Skeletal muscle satellite cell (primary cell): ENCODE results near the gene DUSP22.
"Not testable (repeated sequence)": the region's sequence is repeated elsewhere in the genome, so short reads cannot be mapped to it uniquely, and the experiment has no call there.

Source experiments
- H3K27me3 ChIP-seq: 2 replicates; pipeline ENCODE4 v1.7.0; 2013; ENCODE audit warnings: low read length; ENCODE audit not compliant: control insufficient read depth, insufficient read depth
- H3K36me3 ChIP-seq: 2 replicates; pipeline ENCODE4 v1.7.0; 2013; ENCODE audit warnings: mild to moderate bottlenecking, control low read depth, low read length; ENCODE audit not compliant: insufficient read depth
- H3K4me1 ChIP-seq: 2 replicates; pipeline ENCODE4 v1.7.0; 2013; ENCODE audit warnings: low read length; ENCODE audit not compliant: control insufficient read depth, insufficient read depth
- H3K4me2 ChIP-seq: 2 replicates; pipeline ENCODE4 v1.7.0; 2013; ENCODE audit warnings: mild to moderate bottlenecking, low read length
- H3K4me3 ChIP-seq: 2 replicates; pipeline ENCODE4 v1.7.0; 2013; ENCODE audit warnings: low read length
- H3K9ac ChIP-seq: 2 replicates; pipeline ENCODE4 v1.7.0; 2013; ENCODE audit warnings: mild to moderate bottlenecking, low read depth, low read length, moderate library complexity
- H3K9me3 ChIP-seq: replicated peaks from 2 replicates; pipeline ENCODE4 v1.7.0; 2013; ENCODE audit warnings: mild to moderate bottlenecking, control low read depth, low read length

The DUSP22 gene

GRCh38 chr6:370555-370954 is 78.3 kb downstream of the DUSP22 start:
- Histone ChIP-seq H3K27me3 (peaks cover 39% of the 10 kb centered on the region), H3K36me3 (no peaks in the 10 kb centered on the region), H3K9me3 (no peaks in the 10 kb centered on the region), H3K4me2 (no peak overlapping the region), H3K9ac (no peak overlapping the region), H3K4me3 (no peak overlapping the region), H3K4me1 (no peaks in the 10 kb centered on the region)

DNA sequence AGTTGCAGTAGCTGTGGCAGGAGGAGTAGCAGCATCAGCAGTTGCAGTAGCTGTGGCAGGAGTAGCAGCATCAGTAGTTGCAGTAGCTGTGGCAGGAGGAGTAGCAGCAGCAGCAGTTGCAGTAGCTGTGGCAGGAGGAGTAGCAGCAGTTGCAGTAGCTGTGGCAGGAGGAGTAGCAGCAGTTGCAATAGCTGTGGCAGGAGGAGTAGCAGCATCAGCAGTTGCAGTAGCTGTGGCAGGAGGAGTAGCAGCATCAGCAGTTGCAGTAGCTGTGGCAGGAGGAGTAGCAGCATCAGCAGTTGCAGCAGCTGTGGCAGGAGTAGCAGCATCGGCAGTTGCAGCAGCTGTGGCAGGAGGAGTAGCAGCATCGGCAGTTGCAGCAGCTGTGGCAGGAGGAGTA is 79.6 kb downstream of the DUSP22 start:
- peaks cover 34% of the 10 kb centered on the region for H3K27me3 ChIP-seq
- not testable (repeated sequence) for H3K36me3 ChIP-seq, H3K9me3 ChIP-seq, H3K4me2 ChIP-seq, H3K9ac ChIP-seq, H3K4me1 ChIP-seq, H3K4me3 ChIP-seq

DNA sequence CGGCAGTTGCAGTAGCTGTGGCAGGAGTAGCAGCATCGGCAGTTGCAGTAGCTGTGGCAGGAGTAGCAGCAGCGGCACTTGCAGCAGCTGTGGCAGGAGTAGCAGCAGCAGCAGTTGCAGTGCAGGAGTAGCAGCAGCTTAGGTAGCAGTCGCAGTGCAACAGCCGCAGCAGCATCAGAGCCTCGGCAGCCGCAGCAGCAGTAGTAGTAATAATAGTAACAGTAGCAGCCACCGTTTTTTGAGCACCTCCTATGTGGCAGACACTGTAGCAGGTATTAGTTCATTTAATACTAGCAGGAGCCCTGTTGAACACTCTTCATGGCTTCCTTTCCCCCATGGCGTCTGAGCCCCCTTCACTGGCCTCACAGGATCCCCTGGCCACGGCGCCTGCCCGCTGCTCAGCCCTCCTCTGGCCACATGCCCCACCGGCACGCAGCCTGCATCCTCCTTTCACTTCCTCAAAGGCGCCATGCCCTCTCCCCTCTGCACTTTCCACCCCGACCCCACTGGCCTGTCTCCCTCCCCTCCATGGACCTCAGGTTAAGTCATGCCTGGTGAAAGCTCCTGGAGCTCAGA is 80.1 kb downstream of the DUSP22 start:
- H3K4me2 ChIP-seq = no peak overlapping the region
- no peaks in the 10 kb centered on the region for H3K4me1 ChIP-seq
- H3K4me3 ChIP-seq = no peak overlapping the region
- no peaks in the 10 kb centered on the region for H3K9me3 ChIP-seq
- no peaks in the 10 kb centered on the region for H3K36me3 ChIP-seq
- no peak overlapping the region for H3K9ac ChIP-seq
- H3K27me3 ChIP-seq = peaks cover 33% of the 10 kb centered on the region

DNA sequence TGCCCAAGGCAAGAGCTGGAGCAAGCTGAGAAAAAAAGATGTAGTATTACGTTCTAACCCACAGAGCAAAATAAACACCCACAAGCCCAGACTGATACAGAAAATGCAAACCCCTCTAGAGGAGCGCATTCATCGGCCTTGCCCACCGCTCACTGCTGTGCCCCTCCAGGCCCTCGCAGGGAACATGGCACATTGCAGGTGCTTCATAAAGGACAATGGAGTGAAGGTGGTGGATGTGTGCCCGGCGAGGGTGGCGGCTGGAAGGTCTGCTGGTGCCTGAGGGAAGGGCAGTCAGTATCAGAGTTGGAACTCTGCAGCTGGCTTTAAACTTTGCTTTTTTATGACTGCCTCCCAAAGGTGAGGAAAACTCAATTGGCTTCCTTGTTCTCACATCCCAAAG is 80.7 kb downstream of the DUSP22 start:
- Histone ChIP-seq H3K9me3 (no peaks in the 10 kb centered on the region), H3K9ac (no peak overlapping the region), H3K4me3 (no peak overlapping the region), H3K4me1 (no peaks in the 10 kb centered on the region), H3K36me3 (no peaks in the 10 kb centered on the region), H3K27me3 (peaks cover 28% of the 10 kb centered on the region), H3K4me2 (no peak overlapping the region)

DNA sequence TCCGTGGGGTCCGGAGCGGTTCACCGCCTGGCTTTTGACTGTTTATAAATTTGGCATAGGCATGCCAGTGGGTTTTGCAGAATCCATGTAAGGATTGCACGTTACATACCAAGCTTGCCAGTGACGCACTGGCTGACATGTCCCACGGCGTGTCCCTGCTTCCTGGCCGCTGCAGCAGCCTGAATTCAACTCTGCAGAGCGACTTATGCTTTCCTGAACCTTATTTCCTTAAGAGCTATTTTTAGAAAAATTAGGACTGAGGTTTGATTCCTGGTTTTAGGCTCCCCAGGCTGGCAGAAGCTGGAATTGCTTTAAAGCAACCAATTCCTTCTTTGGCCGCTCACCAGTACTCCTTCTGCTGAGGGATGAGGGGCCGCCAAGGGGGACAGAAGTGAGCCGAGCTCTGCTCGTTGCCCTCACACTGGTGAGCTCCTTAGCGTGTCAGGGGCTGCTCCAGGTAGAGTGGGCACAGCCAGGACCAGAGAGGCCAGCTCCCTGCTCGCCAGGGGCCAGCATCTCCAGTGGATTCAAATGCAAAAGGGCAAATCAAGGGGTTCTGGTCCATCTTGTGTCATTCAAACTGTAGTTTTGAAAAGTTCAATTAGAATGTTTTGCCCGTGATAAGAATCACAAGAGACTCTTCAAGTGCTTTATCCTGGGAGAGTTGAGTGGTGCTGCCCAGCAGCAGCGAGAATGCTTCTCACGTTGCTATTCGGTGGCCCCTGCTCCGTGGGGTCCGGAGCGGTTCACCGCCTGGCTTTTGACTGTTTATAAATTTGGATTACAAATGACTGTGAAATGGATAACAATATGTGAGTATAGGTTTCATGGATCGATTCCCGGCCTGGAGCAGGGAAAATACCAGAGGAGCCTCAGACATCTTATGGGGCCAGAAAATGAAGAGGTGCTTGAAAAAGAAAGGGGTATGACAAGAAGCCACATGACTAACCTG is 81.8 kb downstream of the DUSP22 start:
- Histone ChIP-seq H3K4me2 (no peak overlapping the region), H3K9me3 (no peaks in the 10 kb centered on the region), H3K27me3 (peaks cover 28% of the 10 kb centered on the region), H3K4me3 (no peak overlapping the region), H3K9ac (no peak overlapping the region), H3K4me1 (no peaks in the 10 kb centered on the region), H3K36me3 (no peaks in the 10 kb centered on the region)

GRCh38 chr6:374956-375355 is 82.7 kb downstream of the DUSP22 start:
- Histone ChIP-seq H3K36me3 (no peaks in the 10 kb centered on the region), H3K9ac (no peak overlapping the region), H3K4me1 (no peaks in the 10 kb centered on the region), H3K4me3 (no peak overlapping the region), H3K9me3 (no peaks in the 10 kb centered on the region), H3K27me3 (peaks cover 27% of the 10 kb centered on the region), H3K4me2 (no peak overlapping the region)

DNA sequence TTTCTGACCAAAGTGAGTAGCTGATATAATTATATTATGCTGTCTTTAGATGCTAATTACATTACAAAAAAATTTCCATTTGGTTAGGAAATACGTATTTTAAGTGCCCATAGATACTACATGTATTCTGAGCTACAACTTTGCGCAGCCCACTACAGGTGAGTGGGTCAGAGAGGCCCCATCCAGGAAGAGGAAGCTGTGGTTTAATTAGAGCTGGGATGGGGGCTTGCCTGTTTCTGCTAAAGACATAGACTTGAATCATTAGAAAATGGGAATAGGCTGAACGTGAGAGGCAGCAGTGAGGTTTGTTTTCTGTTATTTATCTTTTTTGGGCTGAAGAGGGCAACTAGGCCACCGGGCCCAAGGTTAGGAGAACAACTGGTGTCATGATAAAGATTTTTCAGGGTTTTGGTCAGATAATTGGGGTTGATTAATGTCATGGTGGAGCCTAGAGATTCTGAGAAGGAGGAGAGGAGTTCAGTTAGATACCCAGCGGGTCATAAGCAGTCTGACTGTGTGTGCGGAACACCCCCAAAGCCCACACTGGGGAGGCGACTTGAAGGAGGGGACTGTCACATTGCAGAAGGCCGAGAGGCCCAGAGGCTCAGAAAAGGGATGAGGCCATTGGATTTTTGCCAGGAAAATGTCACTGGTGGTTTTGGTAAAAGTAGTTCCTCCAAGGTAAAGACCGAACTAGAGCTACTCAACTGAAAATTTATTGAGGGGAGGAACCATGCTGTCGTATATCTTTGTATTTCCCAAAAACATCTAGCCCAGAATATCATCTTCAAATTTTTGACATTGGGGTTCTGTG is 84.7 kb downstream of the DUSP22 start:
- H3K9ac ChIP-seq = no peak overlapping the region
- H3K4me2 ChIP-seq = no peak overlapping the region
- H3K4me3 ChIP-seq = no peak overlapping the region
- H3K27me3 ChIP-seq = peaks cover 36% of the 10 kb centered on the region
- no peaks in the 10 kb centered on the region for H3K36me3 ChIP-seq
- no peaks in the 10 kb centered on the region for H3K9me3 ChIP-seq
- no peaks in the 10 kb centered on the region for H3K4me1 ChIP-seq

GRCh38 chr6:377641-378020 is 85.3 kb downstream of the DUSP22 start:
- not testable (repeated sequence) for H3K4me2 ChIP-seq, H3K4me3 ChIP-seq, H3K9ac ChIP-seq, H3K4me1 ChIP-seq, H3K9me3 ChIP-seq, H3K36me3 ChIP-seq
- peaks cover 34% of the 10 kb centered on the region for H3K27me3 ChIP-seq

DNA sequence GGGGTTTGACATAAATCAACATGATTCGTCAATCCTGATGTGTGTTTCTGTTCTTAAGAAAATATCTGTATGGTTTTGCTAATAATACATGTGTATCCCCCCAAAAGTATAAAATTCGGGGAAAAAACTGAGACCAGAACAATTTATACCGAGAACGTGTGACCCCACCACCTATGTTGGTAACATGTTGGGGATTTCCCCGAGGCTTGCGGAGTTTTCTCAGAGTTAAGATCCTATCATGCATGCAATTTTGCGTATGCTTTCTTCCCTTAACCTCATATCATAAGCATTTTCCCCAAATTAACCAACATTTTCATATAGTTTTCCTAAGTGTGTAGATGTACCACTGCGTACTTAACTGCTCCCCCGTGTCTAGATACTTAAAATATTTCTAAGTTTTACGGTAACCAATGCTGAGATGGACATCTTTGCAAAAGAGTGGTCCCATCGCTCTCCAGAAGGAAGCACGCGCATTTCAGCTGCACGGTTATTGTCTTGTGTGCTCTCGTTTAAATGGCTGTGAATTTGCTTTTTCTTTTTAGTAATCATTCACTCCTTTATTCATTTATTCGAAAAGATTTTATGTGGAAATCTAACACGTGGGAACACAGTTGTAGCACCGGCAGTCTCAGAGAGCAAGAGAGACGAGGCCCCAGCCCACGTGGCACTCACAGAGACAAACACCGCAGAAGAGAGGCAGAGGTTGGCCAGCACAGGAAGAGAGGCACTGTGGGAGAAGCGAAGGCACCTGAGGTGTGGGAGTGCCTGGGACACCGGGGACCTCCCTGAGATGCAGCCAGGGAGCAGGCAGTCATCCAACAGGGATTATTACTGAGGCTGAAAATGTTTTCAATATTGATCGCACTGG is 86.0 kb downstream of the DUSP22 start:
- Histone ChIP-seq H3K4me1 (no peaks in the 10 kb centered on the region), H3K4me2 (no peak overlapping the region), H3K9ac (no peak overlapping the region), H3K9me3 (no peaks in the 10 kb centered on the region), H3K27me3 (peaks cover 27% of the 10 kb centered on the region), H3K36me3 (no peaks in the 10 kb centered on the region), H3K4me3 (no peak overlapping the region)

- Histone ChIP-seq H3K9me3 (no peaks in the 10 kb centered on the region), H3K27me3 (peaks cover 20% of the 10 kb centered on the region), H3K9ac (no peak overlapping the region), H3K4me3 (no peak overlapping the region), H3K4me1 (no peaks in the 10 kb centered on the region), H3K36me3 (no peaks in the 10 kb centered on the region), H3K4me2 (no peak overlapping the region)
Measured at GRCh38 chr6:378958-379409, 86.7 kb downstream of the DUSP22 start.
